ENCODE data around the gene IFITM10. TPM values are rescaled to one million over a fixed set of nuclear protein-coding genes. Genes with fewer than 3 reads are reported as not detected.

The IFITM10 gene
- total and polyA plus RNA-seq, 10 of the 15 experiments (the other 5 are each of a cell fraction or from before 2014, with no cell fraction given): 0.04 to 0.27 TPM; not detected in 8

GRCh38 chr11:1735271-1735670 lies 15.1 kb downstream of the IFITM10 start:
- no TSS peak for BruUV-seq (replicated peaks)
- FAIRE-seq (no peak), ATAC-seq (no peak), DNase-seq (ENCODE audit: low read depth, low spot score) (no peak)
- intact Hi-C loops (cut with micrococcal nuclease; ENCODE audit: unreplicated experiment): no loop called here
- ChIA-PET RAD21 (ENCODE audit: unreplicated experiment) (no interaction called here), SMC1A (ENCODE audit: uncharacterized antibody, unreplicated experiment) (no interaction called here), CTCF (no interaction called here), POLR2A (no interaction called here)
- in situ Hi-C loops (cut with MboI): no loop called here
- Histone ChIP-seq H3K4me3 (no peak overlapping the region), H3K9ac (ENCODE audit: control insufficient read depth, insufficient read depth, low read length) (no peak overlapping the region), H3K36me3 (ENCODE audit: control insufficient read depth in 2 of 2, insufficient read depth in 2 of 2, low read length in 1 of 2) (no peaks in the 10 kb centered on the region), H2AFZ (ENCODE audit: control insufficient read depth, low read depth, low read length) (no peak overlapping the region), H3K9me3 (replicated peaks; ENCODE audit: control insufficient read depth, insufficient read depth, low read length) (peaks cover 2% of the 10 kb centered on the region; the same call in 2 of the 3 replicates), H3K79me2 (ENCODE audit: control insufficient read depth, insufficient read depth, low read length) (no peaks in the 10 kb centered on the region), H3K27me3 (replicated peaks in 1 of 2; ENCODE audit: control insufficient read depth in 2 of 2, insufficient read depth in 2 of 2, low read length in 1 of 2) (0 out of 4 replicates have a peak, but pooled peaks cover 0 to 3% of the 10 kb centered on the region in 2 experiments), H4K20me1 (ENCODE audit: control insufficient read depth, insufficient read depth) (no peaks in the 10 kb centered on the region), H3K4me2 (ENCODE audit: control insufficient read depth, insufficient read depth) (no peak overlapping the region), H3K4me1 (ENCODE audit: control insufficient read depth, insufficient read depth, low read length) (no peaks in the 10 kb centered on the region), H3K27ac (ENCODE audit: control insufficient read depth, insufficient read depth) (no peak overlapping the region)
- no peak for TF ChIP-seq POU2F2 (IDR thresholded peaks at IDR 0.05; ENCODE audit: borderline replicate concordance, low read depth, low read length)
- no peak for TF ChIP-seq NRF1 (conservative IDR thresholded peaks at IDR 0.05; ENCODE audit: low read depth, low read length)
- TF ChIP-seq CUX1 (IDR thresholded peaks at IDR 0.05; ENCODE audit: insufficient replicate concordance, low read depth, low read length): no peak
- TF ChIP-seq IRF5 (IDR thresholded peaks at IDR 0.05; ENCODE audit: borderline replicate concordance): no peak
- no peak for TF ChIP-seq TCF3 (IDR thresholded peaks at IDR 0.05; ENCODE audit: borderline replicate concordance, insufficient read depth, low read depth, low read length)
- no peak for TF ChIP-seq ZNF274 (IDR thresholded peaks at IDR 0.05; ENCODE audit: insufficient read depth, insufficient read length)
- TF ChIP-seq KAT2A (conservative IDR thresholded peaks at IDR 0.05; ENCODE audit: control insufficient read depth, low read depth, low read length): no peak
- no peak for TF ChIP-seq CHD1 (IDR thresholded peaks at IDR 0.05; ENCODE audit: low read depth, low read length)
- no peak for TF ChIP-seq CBX5 (IDR thresholded peaks at IDR 0.05; ENCODE audit: low read depth)
- TF ChIP-seq IRF3 (IDR thresholded peaks at IDR 0.05): no peak
- no peak for TF ChIP-seq BHLHE40 (IDR thresholded peaks at IDR 0.05; ENCODE audit: borderline replicate concordance in 1 of 2, low read depth in 2 of 2, low read length in 1 of 2)
- no peak for TF ChIP-seq GABPA (IDR thresholded peaks at IDR 0.05; ENCODE audit: low read depth)
- TF ChIP-seq SMAD1 (IDR thresholded peaks at IDR 0.05; ENCODE audit: low read depth, partially characterized antibody): no peak
- no peak for TF ChIP-seq NR2F1 (conservative IDR thresholded peaks at IDR 0.05)
- WGBS (ENCODE audit: insufficient coverage, insufficient replicate concordance, low lambda C conversion rate, missing lambda C conversion rate): 53% methylated on average over 16 of the region's 16 CpGs

Data from GM12878 (cell line).